SK-N-MC (cell line): ENCODE data around the gene DOLK.

Experiments
- DNase-seq: peaks from one replicate; pipeline ENCODE4 v3.0.0-alpha.2; 2011; ENCODE audit warnings: low read depth, low spot score
- H3K27ac ChIP-seq: fragments of 200-600 bp; sonication (generic); 2 replicates; pipeline ENCODE4 v1.5.1; 2016; ENCODE audit warnings: mixed run types
- H3K36me3 ChIP-seq: fragments of 200-600 bp; sonication (generic); 2 replicates; pipeline ENCODE4 v1.6.1; 2017; ENCODE audit warnings: antibody characterized with exemption, low read length, mixed read lengths; ENCODE audit not compliant: insufficient read depth
- H3K4me3 ChIP-seq: fragments of 200-600 bp; sonication (generic); 2 replicates; pipeline ENCODE4 v1.5.1; 2016
- H3K9ac ChIP-seq: fragments of 200-600 bp; sonication (generic); 2 replicates; pipeline ENCODE4 v1.8.0; 2017; ENCODE audit warnings: mixed run types, mixed read lengths; ENCODE audit not compliant: insufficient read length
- H3K9me3 ChIP-seq: fragments of 200-600 bp; sonication (generic); 2 replicates; pipeline ENCODE4 v1.6.1; 2017; ENCODE audit warnings: low read depth, mild to moderate bottlenecking, antibody characterized with exemption, low read length, moderate library complexity, mixed read lengths
- EZH2 ChIP-seq: fragments of 200-600 bp; sonication (generic); IDR thresholded peaks from one replicate; pipeline ENCODE4 v1.6.1; 2017; ENCODE audit warnings: antibody characterized with exemption
- FOXP2 ChIP-seq: optimal IDR thresholded peaks from 2 replicates; pipeline ENCODE3; 2011; ENCODE audit warnings: mild to moderate bottlenecking, moderate library complexity; ENCODE audit not compliant: insufficient read depth; ENCODE audit errors: extremely low read length, control extremely low read depth
- POLR2AphosphoS5 ChIP-seq: IDR thresholded peaks from 2 replicates; pipeline ENCODE4 v1.6.1; 2012; ENCODE audit warnings: mild to moderate bottlenecking, low read depth, low read length, borderline replicate concordance

DOLK gene

GRCh38 chr9:128913995-128914772 lies 33.2 kb downstream of the DOLK start:
- no peak for TF ChIP-seq POLR2AphosphoS5
- no peak for TF ChIP-seq FOXP2
- TF ChIP-seq EZH2 = no peak
- no peak overlapping the region for H3K27ac ChIP-seq
- no peak for DNase-seq
- H3K36me3 ChIP-seq = peaks cover 8% of the 10 kb centered on the region; the same call in 1 of the 2 replicates
- H3K4me3 ChIP-seq = no peak overlapping the region
- H3K9ac ChIP-seq = no peak overlapping the region
- no peaks in the 10 kb centered on the region for H3K9me3 ChIP-seq

- Histone ChIP-seq H3K27ac (no peak overlapping the region), H3K9me3 (no peaks in the 10 kb centered on the region), H3K9ac (no peak overlapping the region), H3K36me3 (peaks cover 16% of the 10 kb centered on the region; the same call in 1 of the 2 replicates), H3K4me3 (no peak overlapping the region)
- no peak for TF ChIP-seq POLR2AphosphoS5
- no peak for TF ChIP-seq FOXP2
- TF ChIP-seq EZH2 = no peak
- DNase-seq = no peak
Measured at GRCh38 chr9:128913048-128913900, 34.1 kb downstream of the DOLK start.

GRCh38 chr9:128912270-128912853 lies 35.0 kb downstream of the DOLK start:
- no peak for TF ChIP-seq EZH2
- TF ChIP-seq POLR2AphosphoS5 = no peak
- TF ChIP-seq FOXP2 = no peak
- H3K4me3 ChIP-seq = no peak overlapping the region
- DNase-seq = no peak
- no peak overlapping the region for H3K9ac ChIP-seq
- no peak overlapping the region for H3K27ac ChIP-seq
- H3K36me3 ChIP-seq = peaks cover 18% of the 10 kb centered on the region; the same call in 1 of the 2 replicates
- H3K9me3 ChIP-seq = no peaks in the 10 kb centered on the region

GRCh38 chr9:128911529-128912035 lies 35.8 kb downstream of the DOLK start:
- Histone ChIP-seq H3K4me3 (no peak overlapping the region), H3K27ac (no peak overlapping the region), H3K36me3 (peaks cover 21% of the 10 kb centered on the region; the same call in 1 of the 2 replicates), H3K9me3 (no peaks in the 10 kb centered on the region), H3K9ac (no peak overlapping the region)
- DNase-seq = no peak
- TF ChIP-seq FOXP2 = no peak
- no peak for TF ChIP-seq EZH2
- no peak for TF ChIP-seq POLR2AphosphoS5

- TF ChIP-seq POLR2AphosphoS5 (no peak), FOXP2 (no peak), EZH2 (no peak)
- Histone ChIP-seq H3K4me3 (no peak overlapping the region), H3K9ac (no peak overlapping the region), H3K27ac (no peak overlapping the region), H3K9me3 (no peaks in the 10 kb centered on the region), H3K36me3 (peaks cover 21% of the 10 kb centered on the region; the same call in 1 of the 2 replicates)
- DNase-seq = no peak
Measured at GRCh38 chr9:128910906-128911305, 36.5 kb downstream of the DOLK start.

GRCh38 chr9:128909859-128910258 lies 37.5 kb downstream of the DOLK start:
- H3K27ac ChIP-seq = no peak overlapping the region
- H3K36me3 ChIP-seq = peaks cover 21% of the 10 kb centered on the region; the same call in 1 of the 2 replicates
- no peak for DNase-seq
- no peaks in the 10 kb centered on the region for H3K9me3 ChIP-seq
- TF ChIP-seq FOXP2 (no peak), EZH2 (no peak), POLR2AphosphoS5 (no peak)
- H3K4me3 ChIP-seq = no peak overlapping the region
- no peak overlapping the region for H3K9ac ChIP-seq

- peaks cover 21% of the 10 kb centered on the region; the same call in 1 of the 2 replicates for H3K36me3 ChIP-seq
- TF ChIP-seq POLR2AphosphoS5 = no peak
- no peak for TF ChIP-seq FOXP2
- no peak for TF ChIP-seq EZH2
- no peak overlapping the region for H3K27ac ChIP-seq
- H3K4me3 ChIP-seq = no peak overlapping the region
- DNase-seq = no peak
- H3K9me3 ChIP-seq = no peaks in the 10 kb centered on the region
- no peak overlapping the region for H3K9ac ChIP-seq
Measured at GRCh38 chr9:128908372-128908771, 39.0 kb downstream of the DOLK start.

GRCh38 chr9:128906741-128907140 lies 40.7 kb downstream of the DOLK start:
- Histone ChIP-seq H3K4me3 (no peak overlapping the region), H3K36me3 (peaks cover 21% of the 10 kb centered on the region; the same call in 1 of the 2 replicates), H3K9me3 (no peaks in the 10 kb centered on the region), H3K27ac (no peak overlapping the region), H3K9ac (no peak overlapping the region)
- no peak for DNase-seq
- no peak for TF ChIP-seq POLR2AphosphoS5
- TF ChIP-seq FOXP2 = no peak
- TF ChIP-seq EZH2 = no peak
